Stimulated activated CD4-positive, alpha-beta T cell treated with anti-CD3 and anti-CD28 coated beads, TNF-alpha, amount 100 ng/mL, for 48 hours (primary cell): Measurements from ENCODE around the gene ACOD1.
"Not testable (repeated sequence)": the region's sequence is repeated elsewhere in the genome, so short reads cannot be mapped to it uniquely, and the experiment has no call there.

Source experiments
- DNase-seq, 3 donors: peaks; one replicate each; pipeline ENCODE4 v3.0.0-alpha.2; 2020; ENCODE audit warnings: low read depth in 3 of 3

ACOD1 gene

DNA sequence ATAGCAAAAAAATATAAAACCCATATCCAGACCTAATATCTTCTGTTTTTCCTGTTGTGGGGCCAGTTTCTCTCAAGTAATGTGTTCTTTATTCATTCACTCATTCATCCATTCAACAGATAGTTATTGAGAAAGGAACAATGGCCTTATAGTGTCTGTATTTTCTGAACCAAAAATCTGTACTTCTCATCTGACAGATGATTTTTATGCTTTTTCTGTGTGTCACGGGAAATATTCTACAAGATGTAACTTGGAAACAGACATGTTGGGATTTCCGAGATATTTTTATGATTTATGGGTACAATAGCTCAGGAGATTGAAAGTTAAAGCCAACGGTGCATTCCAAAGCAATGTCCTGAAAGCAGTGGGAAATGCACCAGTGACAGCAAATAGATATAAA, 5.7 kb downstream of the ACOD1 start:
- DNase-seq, result no peak

DNA sequence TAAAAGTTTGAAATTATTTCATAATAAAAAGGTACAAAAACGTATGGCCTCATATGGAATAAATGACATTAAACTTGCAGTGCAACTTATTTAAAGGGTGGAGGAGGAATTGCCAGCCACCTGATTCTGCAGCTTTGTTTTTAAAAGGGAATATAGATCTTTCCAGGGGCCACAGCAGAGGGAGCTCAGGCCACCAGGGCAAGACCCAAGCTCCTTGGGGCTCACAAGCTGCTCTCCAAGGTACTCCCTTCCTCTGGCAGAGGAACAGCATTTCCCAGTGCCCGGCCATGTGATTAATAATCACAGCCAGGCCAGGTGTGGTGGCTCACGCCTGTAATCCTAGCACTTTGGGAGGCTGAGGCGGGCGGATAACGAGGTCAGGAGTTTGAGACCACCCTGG, 6.2 kb downstream of the ACOD1 start:
- DNase-seq, result no peak

DNA sequence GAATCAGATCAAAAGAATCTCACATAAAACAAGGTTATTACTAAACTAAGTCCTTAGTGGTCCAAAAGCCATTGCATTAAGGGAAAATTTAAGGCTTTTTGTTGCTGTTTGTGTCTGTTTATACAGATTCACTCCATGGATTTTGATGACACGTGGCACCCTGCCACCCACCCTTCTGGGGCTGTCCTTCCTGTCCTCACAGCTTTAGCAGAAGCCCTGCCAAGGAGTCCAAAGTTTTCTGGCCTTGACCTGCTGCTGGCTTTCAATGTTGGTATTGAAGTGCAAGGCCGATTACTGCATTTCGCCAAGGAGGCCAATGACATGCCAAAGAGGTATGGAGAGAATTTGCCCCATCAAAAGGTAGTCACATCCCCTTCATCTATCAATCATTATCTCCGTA, 6.9 kb downstream of the ACOD1 start:
- no peak for DNase-seq

DNA sequence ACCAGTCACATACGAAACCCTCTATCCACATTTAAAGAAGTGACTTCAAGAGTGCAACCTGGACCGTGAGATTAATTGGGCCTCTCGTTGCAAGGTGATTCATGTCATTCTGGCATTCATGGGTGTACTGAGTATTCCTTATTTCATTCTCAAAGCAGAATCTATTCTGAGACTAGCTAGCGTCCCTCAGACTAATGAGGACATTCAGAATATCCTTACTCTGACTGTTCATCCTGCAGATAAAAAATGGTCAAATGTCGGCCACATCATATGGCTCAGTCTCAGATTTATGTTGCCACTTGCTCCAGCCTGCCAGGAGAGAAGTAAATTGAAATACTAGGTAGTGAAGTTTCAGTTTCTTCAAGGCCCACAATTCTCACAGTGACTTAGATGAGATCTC, 7.3 kb downstream of the ACOD1 start:
- DNase-seq, result no peak

DNA sequence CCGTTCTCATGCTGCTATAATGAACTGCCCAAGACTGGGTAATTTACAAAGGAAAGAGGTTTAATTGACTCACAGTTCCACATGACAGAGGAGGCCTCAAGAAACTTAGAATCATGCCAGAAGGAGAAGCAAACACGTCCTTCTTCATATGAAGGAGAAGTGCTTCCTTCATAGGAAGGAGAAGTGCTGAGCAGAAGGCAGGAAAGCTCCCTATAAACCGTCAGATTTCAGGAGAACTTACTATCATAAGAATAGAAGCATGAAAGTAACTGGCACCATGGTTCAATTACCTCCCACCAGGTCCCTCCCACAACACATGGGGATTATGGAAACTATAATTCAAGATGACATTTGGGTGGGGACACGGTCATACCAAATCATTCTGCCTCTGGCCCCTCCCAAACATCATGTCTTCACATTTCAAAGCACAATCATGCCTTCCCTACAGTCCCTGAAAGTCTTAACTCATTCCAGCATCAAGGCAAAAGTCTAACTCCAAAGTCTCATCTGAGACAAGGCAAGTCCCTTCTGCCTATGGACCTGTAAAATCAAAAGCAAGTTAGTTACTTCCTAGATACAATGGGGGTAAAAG, 10.6 kb downstream of the ACOD1 start:
- no peak for DNase-seq

DNA sequence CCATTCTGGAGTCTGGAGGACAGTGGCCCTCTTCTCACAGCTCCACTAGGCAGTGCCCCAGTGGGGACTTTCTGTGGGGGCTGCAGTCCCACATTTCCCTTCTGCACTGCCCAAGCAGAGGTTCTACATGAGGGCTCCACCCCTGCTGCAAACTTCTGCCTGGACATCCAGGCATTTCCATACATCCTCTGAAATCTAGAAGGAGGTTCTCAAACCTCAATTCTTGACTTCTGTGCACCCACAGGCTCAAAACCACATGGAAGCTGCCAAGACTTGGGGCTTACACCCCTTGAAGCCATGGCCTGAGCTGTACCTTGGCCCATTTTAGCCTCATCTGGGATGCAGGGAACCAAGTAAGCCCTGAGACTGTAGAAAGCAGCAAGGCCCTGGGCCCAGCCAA, 11.4 kb downstream of the ACOD1 start:
- DNase-seq, result not testable (repeated sequence)

DNA sequence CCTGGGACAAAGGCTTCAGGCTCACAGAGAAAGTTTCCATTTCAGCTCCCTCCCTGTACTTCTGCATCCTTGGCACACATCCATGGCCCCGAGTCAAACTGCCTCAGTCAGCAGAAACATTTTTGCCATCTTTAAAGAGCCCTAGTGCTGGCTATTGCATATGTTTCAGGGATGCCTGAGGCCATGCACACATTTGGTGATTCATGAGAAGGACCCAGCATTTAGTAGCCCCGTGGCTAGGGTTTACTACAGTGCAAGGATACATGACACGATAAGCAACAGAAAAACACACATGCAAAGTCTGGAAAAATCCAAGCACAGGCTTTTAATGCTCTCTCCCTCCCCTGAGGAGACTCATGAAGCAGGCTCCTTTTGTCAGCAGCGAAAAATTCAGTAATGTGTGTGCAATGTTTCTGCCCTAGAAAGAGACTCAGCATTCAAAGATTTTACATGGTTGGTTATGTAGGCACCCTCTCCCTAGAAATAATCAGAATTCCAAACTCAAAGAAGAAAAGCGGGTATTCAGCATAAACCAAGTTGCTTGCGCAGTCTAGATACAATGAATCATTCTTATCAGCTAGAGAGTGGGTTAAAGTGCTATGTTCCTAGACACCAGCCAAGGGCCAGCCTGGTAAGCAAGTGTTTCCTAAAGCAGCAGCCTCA, 17.6 kb downstream of the ACOD1 start:
- no peak for DNase-seq

DNA sequence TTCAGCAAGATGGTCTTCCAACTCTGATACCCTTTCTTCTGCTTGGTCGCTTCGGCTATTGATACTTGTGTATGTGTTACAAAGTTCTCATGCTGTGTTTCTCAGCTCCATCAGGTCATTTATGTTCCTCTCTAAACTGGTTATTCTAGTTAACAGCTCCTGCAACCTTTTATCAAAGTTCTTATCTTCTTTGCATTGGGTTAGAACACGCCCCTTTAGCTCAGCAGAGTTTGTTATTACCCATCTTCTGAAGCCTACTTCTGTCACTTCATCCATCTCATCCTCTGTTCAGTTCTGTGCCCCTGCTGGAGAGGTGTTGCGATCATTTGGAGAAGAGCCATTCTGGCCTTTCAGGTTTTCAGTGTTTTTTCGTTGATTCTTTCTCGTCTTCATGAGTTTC, 18.7 kb downstream of the ACOD1 start:
- no peak for DNase-seq

DNA sequence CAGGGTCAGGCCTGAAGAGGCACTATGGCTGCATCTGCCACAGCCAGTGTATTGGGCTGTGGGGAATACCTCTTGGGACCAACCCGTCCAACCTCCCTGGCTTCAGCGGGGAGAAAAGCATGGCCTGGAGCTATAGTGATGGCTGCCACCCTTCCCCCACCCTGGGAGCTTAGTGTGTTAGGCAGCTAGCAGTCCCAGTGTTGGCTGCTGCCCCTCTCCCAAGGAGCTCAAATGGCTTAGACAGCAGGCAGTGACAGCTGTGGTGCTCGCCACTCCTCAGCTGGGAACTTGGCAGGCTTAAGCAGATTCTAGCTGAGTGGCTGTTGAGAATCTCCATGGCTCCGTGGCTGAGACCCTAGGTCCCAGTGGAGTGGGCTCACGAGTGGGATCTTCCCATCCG, 19.7 kb downstream of the ACOD1 start:
- no peak for DNase-seq

DNA sequence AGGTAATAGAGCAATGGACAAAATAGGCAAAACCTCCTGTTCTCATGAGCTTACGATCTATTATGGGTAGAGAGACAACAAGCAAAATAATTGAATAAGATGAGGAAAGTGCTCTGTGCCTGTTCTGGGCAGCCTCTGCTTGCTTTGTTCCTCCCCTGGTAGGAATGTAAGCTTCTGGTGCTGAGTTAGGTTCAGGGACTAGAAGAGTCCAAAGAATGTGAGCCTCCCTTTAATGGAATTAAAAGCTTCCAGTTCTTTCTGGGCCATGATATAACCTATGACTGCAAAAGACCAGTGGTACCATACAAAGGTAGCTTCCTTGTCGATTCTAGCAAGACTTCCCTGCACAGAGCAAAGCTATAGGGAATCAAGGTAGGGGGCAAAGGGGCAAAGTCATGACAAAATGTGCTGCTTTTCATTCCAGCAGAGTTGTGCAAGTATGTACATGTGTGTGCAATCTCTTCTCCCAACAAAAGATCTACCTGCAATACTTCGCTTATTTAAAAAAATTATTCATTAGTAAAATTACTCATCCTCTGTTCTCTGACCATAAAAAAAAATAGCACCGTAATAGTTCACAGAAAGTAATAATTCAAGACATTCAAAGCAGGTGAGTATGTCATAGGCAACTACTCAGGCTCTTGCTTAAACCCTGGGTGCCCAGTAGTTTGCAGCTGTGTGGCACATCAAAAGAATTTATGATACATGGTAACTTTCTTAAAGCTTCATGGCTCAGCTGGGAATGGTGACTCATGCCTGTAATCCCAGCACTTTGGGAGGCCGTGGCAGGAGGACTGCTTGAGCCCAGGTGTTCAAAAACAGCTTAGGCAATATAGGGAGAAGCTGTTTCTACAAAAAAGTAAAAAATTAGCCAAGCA, 21.4 kb downstream of the ACOD1 start:
- no peak for DNase-seq

DNA sequence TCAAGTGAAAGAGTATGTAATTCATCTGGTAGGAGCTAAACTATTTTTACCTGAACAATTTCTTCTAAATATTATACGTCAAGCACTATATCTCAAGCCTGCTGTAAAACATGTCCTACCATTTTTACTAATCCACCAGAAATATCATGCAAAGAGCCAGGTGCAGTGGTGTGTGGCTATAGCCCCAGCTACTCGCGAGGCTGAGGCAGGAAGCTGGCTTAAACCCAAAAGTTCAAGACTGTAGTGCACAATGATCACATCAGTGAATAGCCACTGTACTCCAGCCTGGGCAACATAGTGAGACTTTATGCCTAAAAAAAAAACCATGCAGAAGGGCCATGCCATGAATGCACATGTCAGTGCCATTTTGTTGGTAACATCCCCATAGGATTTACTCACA, 22.9 kb downstream of the ACOD1 start:
- DNase-seq, result no peak

DNA sequence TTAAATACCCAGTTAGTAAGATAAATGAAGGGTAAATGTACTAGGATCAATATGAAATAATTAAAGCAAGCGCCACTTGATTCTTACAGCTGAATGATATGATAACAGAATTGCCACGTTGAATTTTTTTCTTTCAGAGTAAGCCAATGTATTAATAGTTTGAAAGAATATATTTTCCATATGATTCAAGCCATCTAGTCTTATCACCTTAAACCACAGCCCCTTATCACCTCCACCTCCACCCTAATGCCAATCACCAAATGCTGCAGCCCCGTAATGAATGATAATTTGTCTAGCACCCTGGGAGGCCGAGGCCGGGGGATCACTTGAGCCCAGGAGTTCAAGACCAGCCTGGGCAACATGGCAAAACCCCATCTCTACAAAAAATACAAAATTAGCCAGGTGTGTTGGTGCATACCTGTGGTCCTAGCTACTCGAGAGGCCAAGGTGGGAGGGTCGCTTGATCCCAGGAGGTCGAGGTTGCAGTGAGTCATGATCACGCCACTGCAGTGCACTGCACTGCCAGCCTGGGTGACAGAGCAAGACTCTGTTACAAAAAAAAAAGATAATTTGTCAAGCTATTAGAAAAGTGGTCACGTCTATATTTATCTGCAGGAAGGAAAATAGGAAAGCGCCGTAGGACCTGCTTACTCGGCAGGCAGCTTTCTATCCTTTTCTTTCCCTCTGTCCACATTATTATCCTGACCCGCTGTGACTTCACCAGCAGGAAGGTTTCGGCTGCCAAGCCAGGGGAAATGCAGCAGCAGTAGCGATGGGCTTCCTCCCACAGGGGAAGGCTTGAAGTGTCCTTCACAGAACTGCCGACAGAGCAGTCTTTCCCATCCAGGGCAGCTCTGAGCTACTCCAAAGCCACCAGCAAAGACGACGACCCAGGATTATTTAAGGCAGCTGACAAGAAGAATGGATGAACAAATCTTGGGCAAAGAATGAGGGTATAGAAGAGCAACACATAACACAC, 23.8 kb downstream of the ACOD1 start:
- no peak for DNase-seq

DNA sequence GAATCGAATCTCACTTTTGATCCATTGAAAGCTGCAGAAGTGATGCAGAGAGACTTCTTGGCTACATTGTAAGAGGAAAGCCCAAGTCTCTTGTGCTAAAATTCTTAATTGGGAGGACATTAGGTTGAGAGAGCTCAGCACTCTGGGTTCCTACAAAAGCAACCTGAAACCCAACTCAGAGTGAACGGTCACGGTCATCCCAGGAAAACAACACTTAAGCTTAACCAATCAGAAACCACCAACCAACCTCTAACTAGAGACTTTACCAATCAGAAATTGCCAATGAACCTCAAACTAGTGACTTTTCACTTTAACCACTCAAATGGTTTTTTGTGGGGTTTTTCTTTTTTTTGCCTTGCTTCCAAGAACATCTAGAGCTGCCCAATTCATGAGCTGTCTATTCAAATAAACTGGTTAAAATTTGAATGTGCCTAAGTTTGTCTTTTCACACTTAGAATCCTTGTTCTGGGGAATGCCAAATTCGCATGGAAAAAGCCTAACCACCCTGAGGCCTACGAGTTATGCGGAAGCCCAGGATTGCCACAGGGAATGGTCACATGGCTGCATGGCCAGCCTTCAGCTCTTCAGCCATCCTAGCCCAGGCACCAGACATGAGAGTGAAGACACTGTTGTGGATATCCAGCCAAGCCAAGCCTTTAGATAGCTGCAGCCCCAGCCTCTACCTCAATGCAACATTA, 25.8 kb downstream of the ACOD1 start:
- DNase-seq, result no peak

DNA sequence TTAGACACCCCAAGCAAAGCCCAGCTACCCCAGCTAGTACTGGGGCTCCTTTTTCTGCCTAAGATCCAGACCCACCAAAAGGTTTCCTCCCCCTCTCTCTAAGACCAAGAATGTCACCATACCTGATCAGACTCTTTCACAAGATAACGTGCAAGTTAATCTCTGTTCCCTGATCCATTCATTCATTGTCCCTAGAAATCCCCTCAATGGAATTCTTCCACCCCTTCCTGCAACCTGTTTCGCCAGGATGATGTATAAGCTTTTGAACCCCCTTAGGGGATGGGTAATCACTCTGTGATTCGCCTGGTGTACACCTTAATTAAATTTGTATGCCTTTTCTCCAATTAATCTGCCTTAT, 26.3 kb downstream of the ACOD1 start:
- no peak for DNase-seq

DNA sequence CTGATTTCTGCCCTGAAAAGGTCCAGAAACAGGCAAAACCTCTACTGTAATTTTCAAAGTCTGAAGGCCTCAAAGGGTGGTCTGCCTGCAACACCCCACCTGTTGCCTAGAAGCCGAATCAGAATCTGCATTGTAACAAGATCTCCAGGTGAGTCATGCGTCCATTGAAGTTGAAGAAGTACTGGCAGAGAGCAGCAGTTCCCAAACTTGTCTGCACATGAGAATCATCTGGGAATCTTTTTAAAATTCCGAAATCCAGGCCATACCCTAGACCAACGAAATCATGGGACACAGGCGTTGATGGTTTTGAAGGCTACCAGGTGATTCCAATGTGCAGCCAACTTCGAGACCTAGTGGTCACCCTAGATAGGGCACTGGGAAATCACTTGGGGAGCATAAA, 27.6 kb downstream of the ACOD1 start:
- DNase-seq, result no peak

DNA sequence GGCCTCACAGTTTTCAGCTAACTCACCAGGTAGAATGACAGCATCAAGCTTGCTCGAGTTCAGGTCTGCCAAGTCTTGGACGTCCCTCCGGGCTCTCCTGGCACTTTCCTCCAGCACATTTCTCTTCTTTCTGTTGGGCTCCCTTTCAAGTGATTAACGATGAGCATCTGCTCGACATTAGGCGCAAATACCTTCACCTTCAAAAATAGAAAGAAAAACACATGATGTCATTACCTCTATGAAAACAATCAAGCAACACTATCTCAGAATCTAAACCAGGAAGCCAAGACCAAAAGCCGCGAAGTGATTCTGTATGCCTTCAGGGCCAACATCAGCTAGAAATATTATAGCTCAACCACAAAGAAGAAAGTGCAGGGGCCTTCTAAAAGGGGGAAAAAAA, 28.2 kb downstream of the ACOD1 start:
- DNase-seq, result no peak

DNA sequence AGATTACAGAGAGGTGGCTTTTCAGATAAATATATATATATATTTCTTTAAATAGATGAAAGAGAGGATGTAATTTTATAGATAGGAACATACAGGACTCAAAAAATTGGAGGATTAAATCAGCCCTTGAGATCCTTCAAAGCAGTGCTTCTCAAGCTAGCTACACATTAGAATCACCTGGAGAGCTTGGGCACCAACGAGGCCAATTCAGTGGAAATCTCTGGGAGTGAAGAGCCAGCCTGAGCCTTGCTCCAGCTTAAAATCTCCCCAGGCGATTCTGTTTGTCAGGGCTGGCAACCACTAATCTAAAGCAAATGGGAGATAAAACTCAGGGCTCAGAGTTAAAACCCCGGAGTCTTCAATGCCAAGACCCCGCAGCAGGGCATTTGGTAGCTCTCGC, 28.6 kb downstream of the ACOD1 start:
- DNase-seq, result no peak

DNA sequence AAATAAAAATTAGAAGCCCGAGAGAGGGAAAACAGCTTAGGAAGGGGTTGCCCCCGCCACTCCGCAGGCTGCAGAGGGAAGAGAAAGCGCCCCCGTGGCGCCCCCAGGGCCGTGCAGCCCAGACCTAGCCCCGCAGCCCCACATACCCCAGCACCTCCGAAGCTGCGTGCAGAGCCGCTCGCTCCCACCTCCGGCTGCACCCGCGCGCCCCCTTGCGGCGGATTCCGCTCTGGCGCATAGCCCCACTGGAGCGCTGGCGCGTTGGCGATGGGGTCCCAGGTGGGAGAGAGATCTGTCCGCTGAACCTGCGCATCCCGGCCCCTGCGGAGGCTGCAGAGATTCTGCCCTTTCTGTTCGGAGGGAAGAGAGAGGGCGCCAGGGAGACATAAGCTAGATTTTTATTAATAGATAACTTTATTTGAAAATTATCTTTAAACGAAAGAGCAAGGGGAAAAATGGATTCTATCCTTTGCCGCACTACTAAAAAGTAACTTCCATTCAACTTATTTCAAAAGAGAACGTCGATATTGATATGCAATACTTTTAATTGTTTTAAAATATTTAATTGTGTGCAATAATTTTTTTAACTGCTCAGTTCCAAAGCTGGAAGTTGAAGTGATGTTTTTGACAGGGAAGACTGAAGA, 31.9 kb downstream of the ACOD1 start:
- peak; percentile 69 to 88 (median 76) for DNase-seq

DNA sequence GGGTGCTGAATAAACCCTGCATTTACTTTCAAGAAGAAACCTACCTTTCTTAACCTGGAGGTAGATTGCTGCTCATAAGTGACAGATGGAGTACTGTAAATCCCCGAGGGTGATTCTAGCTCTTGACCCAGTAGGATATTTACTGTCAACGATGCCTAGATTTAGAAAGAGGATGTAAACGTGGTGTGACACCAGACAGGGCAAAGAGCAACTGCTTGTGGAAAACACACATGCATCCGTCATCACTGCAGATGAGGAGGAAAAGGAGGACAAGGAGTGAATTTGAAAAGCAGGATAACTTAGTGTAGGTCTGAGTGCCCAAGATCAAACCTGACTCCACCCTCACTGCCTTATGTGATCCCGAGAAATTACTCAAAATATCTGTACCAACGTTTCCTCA, 33.8 kb downstream of the ACOD1 start:
- DNase-seq, result no peak

DNA sequence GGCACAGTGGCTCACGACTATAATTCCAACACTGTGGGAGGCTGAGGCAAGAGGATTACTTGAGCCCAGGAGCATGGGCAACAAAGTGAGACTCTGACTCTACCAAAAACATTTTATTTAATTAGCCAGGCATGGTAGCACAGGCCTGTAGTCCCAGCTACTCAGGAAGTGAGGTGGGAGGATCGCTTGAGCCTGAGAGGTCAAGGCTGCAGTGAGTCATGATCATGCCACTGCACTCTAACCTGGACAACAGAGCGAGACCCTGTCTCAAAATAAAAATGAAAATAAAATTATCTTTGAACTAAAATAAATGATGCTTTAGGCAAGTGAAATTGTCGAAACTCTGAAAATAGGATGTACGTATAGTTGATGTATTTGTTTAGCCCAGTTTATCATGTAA, 35.4 kb downstream of the ACOD1 start:
- DNase-seq, result no peak

DNA sequence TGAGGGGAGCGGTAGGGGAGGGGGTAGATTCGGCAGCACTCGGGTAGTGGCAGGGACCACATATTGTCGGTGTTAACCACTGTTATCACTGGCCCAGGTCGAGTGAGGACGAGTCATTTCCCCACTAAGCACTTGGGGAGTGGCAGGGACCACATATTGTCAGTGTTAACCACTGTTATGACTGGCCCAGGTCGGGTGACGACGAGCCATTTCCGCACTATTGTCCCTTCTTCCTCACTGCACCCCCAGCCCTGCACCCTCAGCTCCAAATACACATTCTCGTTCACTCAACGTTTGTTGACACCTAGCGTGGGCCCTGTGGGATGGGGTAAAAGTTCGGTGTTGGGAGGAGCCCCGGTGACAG, 43.1 kb downstream of the ACOD1 start:
- peak; percentile 41 to 72 (median 54) for DNase-seq
